Embryonic facial prominence (tissue), 1 donor: Measurements from ENCODE around the gene UBE2I.
"Not testable (repeated sequence)": the region's sequence is repeated elsewhere in the genome, so short reads cannot be mapped to it uniquely, and the experiment has no call there.

Experiments used
- DNase-seq: peaks from one replicate; pipeline ENCODE4 v3.0.0-alpha.2; 2016; ENCODE audit errors: extremely low spot score

The UBE2I gene

DNA sequence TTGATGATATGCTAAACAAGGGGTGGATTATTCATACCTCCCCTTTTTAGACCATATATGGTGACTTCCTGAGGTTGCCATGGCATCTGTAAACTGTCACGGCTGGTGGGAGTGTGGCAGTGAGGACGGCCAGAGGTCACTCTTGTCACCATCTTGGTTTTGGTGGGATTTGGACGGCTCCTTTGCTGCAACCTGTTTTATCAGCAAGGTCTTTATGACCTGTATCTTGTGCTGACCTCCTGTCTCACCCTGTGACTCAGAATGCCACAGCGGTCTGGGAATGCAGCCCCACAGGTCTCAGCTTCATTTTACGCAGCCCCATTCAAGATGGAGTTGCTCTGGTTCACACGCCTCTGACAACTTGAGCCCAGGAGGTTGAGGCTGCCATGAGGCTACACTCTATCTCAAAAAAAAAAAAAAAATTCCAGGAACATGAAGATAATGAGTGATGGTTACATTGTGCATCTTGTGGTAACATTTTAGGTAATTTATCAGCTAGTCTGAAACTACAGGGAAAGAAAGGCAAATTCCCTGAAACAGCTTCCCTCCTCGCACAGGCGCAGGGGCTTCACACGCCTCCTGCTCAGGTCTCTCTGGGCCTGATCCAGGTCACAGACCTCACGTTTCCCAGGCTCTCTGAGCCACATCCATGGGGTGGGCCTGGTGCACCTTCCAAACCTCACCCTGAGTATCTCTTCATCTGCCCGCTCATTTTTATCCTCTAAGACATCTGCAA, 15.3 kb upstream of the UBE2I start:
- DNase-seq, result no peak

DNA sequence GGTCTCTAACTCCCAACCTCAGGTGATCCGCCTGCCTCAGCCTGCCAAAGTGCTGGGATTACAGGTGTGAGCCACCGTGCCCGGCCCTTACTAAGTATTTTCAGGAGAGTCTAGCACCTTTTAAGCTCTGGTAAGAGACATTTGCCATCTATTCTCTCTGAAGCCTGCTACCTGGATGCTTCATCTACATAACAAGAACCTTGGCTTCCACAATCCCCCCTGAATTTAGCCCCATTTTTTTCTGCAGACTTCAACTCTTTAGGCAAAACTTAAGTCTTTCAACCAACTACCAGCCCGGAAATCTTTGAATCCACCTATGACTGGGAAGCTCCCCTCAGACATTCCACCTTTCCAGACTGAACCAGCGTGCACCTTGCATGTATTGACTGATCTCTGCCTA, 14.0 kb upstream of the UBE2I start:
- DNase-seq, result no peak

DNA sequence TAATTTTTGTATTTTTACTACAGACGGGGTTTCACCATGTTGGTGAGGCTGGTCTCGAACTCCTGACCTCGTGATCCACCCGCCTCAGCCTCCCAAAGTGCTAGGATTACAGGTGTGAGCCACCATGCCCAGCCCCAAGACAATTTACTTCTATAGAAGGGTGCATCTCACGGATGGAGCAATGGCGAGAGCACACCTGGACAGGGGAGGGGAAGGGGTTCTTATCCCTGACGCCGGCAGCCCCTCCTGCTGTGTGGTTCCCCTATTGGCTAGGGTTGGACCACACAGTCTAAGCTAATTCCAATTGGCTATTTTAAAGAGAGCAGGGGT, 12.8 kb upstream of the UBE2I start:
- DNase-seq, result not testable (repeated sequence)

DNA sequence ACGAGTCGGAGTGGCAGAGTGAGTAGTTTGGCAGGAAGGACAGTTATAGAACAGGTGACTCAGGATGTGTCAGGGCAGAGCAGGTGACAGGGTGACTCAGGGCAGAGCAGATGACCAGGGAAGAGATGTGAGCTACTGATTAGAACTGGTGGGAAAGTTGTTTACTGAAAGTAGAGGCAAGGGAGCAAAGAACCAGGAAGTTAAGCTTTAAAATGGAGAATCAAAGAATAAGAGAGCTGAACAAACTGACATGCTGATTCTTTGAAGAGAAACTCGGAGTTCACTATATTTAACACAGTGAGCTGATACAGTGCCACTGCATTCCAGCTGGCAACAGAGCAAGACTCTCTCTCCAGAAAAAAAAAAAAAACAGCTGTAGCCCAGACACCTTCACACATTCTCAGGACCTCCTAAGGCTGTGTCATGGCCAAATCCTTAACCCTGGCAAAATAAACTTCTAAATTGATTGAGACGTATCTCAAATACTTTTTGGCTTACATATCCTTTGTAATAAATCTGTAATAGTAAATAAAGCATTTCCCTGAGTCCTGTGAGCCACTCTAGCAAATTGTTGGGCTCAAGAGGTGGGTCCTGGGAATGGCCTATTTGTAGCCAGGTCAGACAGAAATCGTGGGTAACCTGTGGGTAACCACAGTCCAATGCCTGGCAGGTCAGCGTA, 12.3 kb upstream of the UBE2I start:
- DNase-seq, result no peak

DNA sequence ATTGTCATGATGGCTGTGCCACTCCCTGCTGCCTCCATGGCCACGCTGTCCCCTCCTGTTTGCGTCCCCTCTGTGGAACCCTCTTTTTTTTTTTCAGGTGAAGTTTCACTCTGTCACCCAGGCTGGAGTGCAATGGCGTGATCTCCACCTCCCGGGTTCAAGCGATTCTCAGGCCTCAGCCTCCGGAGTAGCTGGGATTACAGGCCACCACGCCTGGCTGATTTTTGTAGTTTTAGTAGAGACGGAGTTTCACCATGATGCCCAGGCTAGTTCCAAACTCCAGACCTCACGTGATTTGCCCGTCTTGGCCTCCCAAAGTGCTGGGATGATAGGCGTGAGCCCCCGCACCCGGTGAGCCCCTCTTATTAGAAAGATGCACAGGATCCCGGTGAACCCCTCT, 11.0 kb upstream of the UBE2I start:
- no peak for DNase-seq

DNA sequence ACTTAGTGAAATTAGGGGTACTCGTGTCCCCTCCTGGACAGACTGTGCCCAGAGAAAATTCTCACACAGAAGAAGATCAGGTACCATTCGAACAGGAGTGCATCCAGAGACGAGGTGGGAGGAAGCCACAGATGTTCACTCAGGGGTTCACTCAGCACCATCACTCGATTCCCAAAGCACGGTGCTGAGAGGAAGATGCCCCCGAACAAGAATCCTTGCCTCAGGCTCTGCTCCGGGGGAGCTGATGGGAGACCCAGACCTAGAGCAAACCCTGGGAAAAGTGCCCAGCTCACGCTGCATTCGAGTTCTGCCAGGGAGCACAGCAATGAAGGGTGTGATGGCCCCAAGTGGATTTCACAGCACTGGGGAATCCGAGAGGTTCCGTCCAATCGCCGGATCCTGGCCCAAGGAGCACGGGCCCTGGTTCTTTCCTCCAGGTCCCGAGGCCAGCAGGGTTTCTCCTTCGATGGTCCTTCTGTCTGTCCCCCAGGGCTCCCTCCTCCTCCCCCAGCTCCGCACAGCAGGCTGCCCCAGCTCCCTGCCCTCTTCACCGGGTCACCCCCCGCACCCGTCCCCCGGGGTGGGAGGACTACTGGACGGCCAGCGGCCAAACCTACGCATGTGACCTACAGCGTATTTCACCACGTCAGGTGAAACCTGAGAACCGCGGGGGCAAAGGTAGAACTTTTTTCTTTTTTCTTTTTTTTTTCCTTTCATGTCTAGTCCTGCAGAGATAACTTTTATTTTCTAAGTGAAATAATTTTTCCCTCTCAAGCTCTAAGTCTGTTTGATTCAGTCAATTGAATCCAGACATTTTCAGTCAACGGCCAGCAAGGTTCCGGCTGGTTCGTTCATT, 10.2 kb upstream of the UBE2I start:
- no peak for DNase-seq

DNA sequence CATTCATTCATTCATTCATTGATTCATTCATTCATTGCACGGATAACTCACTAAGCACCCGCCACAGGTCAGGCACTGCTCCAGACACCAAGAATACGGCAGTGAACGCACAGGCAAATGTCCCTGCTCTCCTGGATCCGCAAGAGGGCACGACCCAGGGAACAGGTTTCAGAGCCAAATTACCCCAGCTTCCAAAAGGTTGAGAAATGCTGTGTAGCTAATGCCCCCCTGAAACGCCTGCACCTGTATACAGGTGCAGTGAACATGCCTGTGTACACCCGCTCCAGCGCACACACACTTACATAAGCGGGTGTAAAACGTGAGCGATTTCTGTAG, 9.6 kb upstream of the UBE2I start:
- no peak for DNase-seq

DNA sequence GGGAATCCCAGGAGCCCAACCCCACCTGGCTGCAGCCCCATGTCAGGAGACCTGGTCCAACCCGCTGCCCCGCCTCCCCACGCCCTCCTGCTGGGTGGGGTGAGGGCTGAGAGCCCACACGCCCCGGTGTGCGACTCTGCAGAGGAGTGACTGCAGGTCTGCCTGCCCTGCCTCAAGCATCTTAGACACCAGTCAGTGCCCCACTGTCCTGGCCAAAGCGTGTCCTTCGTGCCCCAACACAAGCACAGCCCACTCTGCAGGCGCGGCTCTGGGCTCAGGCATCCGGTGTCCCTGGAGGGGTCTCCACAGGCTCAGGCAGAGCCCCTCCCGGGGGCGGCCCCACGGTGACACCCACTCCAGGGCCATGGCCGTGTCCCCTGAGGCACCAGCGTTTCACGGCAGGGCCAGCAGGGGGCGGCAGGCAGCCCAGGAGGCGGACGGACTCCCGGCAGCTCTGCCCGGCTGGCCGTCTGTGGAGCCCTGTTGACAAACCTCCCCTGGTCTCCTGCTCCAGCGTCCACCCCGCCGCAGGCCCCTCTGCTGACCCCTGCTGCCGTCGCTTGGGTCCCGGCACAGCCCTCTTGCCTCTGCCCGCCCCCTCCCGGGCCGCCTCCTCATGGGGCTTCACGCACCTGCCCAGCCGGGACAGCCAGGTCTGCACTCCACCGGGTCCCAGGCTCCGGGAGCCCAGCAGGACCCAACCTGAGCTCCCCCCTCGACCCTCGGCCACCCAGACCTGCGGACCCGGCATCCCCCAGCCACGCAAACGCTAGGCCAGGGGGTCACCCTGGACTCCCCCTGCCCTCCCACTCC, 8.6 kb upstream of the UBE2I start:
- no peak for DNase-seq

DNA sequence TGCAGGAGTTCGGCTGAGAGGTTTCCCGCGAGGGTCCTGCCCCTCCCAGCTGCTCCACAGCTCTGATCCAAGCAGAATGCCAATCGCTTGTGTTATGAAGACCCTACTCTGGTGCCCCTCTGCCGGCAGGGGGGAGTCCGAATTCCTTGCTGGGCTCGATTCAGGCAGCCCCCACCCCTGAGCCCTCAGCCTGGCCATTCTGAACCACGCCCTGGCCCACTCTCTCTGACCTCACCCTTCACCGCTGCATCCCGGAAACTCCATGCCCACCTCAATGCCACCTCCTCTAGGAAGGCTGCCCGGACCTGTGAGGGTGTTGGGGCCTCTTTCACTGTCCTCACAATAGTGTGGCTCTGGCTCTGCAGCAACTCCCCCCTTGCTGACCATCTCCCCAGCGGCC, 7.9 kb upstream of the UBE2I start:
- no peak for DNase-seq

DNA sequence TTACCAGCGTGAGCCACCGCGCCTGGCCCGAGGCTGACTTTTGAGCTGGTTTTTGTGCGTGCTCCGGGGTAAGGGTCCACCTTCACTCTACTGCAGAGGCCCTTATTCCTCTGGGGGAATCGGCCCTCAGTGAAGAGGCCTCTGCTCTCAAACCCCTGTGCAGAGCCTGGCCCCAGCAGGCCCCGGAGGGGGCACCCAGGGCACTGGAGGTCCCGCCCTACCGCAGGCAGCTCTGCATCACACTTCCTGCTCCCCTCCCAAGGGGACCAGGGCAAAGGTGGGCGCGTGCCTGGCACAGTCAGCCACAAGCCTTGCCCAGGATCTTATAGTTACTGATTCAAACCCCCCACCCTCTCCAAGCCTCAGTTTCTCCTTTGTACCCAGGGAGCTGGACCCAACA, 3.6 kb upstream of the UBE2I start:
- DNase-seq, result no peak

DNA sequence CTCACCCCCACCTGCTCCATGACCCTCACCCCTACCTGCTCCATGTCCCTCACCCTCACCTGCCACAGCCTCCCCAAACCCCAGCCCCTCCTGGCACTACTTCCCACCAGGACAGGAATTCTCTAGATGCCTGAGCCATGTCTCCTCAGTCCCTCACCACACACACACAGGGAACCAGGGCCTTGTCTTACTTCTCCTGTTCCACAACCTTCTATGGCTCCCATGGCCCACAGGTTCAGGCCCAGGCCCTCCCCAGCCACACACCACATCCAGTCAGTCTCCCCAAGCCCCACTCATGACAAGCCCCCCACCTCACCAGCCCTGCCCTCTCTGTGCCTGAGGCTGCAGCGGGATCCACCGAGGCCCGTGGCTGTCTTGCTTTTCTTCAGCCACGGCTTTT, 3.1 kb upstream of the UBE2I start:
- no peak for DNase-seq

DNA sequence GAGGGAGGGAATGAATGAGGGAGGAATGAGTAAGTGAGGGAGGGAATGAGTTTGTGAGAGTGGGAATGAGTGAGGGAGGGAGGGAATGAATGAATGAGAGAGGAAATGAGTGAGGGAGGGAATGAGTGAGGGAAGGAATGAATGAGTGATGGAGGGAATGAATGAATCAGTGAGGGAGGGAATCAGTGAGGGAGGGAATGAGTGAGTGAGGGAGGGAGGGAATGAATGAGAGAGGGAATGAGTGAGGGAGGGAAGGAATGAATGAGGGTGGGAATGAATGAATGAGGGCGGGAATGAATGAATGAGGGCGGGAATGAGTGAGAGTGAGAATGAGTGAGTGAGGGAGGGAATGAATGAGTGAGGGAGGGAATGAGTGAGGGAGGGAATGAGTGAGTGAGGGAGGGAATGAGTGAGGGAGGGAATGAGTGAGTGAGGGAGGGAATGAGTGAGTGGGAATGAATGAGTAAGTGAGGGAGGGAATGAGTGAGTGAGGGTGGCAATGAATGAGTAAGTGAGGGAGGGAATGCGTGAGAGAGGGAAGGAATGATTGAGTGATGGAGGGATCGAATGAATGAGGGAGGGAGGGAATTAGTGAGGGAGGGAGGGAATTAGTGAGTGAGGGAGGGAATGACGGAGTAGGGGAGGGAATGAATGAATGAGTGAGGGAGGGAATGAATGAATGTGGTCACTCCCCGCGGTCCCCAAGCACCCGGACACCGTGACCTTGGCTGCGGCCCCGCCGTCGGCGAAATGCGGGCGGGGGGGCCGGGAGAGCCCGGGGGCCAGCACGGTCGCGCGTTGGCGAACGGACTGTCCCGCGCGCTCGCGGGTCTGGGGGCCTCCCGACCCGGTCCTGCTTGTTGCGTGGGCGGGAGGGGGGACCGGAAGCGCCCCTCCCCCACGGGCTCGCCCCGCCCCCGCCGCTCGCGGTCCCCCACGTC, 1.1 kb upstream of the UBE2I start:
- DNase-seq, result peak; percentile 23

DNA sequence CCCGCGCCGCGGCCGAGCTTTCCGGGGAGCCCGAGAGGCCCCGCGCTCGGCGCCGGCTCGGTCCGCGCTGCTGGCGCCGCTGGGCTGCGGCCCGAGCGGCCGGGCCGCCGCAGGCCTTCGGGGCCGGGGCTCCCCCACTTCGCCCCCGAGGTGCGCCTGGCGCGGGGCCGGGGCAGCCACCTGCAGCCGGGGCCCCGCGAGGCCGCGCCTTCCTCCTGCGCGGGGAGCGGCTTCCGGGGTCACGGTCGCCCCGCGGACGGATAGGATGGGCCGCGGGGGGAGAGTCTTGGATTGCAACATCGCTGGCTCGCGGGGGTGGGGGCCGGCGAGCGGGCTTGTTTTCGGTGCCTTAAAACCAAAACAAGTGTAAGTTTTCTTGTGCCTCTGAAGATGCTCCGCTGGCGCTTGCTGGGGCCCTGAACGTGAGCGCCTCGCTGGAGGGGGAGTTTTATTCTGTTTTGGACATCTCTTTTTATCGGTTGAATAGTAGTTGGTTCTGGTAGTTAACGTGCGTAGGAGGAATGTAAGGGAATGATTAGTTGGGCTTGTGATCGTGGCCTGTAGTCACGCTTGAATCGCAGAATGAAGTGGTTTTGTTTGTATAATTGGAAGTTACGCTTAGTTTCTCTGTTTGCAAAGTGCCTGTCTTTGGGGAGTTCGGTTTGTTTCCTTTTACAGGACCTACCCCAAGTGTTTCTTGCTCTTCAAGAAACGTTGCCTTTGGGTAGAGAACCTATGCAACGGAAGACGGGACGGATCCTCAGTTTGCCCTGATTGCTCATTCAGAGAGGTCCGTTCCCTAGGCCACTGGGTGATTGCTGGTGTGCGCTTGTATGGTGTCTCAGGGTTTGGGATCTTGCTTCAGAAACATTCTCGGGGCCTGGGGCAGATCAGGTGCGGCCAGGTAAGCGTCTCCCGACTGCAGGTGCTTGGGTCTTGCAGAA, 724 bp downstream of the UBE2I start:
- no peak for DNase-seq

DNA sequence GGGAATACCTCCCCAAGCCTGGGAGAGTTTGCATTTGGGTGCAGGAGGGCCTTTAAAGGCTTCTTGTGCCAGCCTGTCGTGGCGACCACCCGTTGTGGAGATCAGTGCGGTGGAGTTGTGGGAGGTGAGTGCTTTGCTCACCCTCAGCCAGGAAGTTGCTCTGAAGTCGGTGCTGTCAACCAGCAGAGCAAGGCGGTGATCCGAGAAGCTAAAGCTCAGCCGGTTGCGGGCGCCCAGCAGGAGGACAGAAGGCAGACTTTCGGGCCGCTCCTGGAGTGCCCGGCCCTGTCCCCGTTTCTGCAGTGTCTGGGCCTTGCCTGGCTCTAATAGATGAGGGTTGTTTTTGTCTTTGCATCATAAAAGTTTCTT, 1.4 kb downstream of the UBE2I start:
- no peak for DNase-seq

DNA sequence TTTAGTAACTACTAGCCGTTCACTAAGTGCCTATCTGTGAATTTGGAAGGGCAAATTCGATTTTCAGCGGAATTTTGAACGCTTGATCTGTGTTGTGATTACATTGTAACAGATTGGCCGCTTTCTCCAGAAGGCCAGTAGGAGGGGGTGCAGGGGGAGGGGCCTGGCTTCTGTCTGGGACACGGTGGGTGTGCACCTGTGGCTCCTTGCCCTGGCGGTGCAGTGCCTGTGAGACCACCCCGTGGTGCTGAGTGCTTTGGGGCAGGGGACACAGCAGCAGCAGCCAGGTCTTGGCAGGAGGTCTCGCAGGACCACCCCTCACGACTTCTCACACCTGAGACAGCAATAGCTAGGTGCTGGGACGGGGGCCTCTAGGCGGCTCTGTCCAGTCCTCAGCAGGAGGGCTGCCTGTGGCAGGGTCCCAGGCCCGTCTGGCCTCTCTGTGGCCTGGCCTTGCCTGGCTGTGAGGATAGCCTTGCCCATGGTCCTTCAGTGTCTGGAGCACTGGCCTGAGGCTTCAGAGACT, 1.8 kb downstream of the UBE2I start:
- DNase-seq, result no peak

DNA sequence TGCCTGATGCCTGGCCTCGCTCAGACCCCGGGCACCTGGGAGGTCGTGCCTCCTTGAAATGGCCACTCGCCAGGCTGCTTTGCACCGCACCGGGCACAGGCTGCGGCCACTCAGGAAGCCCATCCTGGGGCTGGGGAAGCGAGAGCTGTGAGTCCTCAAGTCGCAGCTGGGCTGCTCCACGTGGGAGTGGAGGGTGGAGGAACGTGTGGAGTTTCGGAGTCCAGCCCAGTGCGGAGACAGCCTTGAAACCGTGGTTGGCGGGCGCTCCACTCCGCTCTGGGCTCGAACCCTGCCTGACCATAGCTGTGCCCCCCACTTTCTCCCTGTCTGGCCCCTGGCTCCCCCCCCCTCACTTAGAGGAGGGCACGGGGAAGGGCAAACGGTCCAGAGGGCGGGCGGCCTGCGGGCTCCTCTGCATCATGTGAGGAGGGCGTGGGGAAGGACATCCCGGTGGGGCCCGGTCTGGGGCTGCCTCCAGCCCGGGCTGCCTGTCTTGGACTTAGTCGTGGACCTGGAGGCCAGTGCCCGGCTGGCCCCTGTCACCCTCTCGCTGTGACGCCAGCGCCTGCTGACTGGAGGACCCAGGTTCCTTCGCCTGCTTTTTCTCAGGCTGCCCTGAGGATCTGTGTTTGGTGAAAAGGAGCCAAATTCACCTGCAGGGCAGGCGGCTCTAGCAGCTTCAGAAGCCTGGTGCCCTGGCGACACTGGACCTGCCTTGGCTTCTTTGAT, 2.5 kb downstream of the UBE2I start:
- no peak for DNase-seq

DNA sequence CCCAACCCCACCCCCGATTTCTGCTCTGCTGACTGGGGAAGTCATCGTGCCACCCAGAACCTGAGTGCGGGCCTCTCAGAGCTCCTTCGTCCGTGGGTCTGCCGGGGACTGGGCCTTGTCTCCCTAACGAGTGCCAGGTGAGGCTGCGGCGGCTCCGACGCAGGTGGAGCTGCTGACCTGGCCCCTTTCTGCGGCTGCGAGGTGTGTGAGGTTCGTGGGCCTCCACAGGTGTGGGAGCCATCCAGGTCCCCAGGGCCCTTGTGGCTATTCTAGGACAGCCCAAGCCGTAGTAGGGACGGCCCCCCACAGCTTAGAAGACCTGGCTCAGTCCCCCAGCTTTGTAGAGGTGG, 3.0 kb downstream of the UBE2I start:
- DNase-seq, result no peak

DNA sequence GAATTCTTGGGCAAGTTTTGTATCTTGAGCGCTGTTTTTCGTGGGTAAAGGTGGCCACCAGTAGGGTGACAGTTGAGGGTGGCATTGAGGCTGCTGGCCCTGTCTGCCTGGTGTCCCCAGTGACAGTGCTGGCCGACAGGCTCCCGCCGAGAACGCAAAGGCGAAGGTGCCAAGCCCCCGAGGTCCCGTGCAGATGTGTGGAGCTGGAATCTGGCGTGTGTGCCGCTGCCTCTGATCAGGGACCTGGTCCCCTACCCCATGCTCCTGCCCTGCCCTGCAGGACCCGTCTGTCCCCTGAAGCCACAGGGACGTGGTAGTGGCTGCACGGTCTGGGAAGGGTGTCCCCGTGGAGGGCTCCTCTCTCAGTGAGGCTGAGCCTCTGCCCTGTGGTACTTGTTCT, 3.5 kb downstream of the UBE2I start:
- DNase-seq, result no peak

DNA sequence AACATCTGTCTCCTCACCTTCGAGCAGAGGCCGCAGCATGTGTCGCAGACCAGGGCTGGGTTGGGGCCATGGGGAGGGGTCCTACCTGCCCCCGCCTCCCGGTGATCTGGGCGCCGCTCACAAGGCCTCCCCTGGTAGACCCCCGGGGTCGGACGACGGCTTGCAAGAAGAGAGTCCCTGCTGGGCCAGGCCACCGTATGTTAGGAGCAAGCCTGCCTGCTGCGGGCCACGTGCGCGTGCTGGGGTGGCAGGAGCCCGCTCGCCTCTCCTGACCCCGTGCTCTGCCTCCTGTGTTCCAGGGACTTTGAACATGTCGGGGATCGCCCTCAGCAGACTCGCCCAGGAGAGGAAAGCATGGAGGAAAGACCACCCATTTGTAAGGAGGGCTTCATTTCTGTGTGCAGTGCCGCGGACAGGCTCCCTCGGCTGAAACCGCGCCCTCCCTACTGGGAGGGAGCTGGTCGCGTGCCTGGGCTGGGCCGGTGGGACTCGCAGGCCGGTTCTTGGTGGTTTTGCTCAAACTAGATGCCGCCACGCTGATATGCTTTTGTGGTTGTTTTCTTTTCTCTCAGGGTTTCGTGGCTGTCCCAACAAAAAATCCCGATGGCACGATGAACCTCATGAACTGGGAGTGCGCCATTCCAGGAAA, 4.4 kb downstream of the UBE2I start:
- no peak for DNase-seq
